Peyer's patch (tissue), 4 donors: ENCODE results near the gene MPP4. TPM values are rescaled to one million over a fixed set of nuclear protein-coding genes. Genes with fewer than 3 reads are reported as not detected.

Experiments used
- DNase-seq, 3 donors: peaks; one replicate each; pipeline ENCODE4 v3.0.0-alpha.2; 2017 to 2019
- H3K27ac ChIP-seq, 4 donors: fragments of 200-600 bp; sonication (generic); one replicate each; pipeline ENCODE4 v1.5.1; 2016 to 2019
- H3K27me3 ChIP-seq, 2 donors: fragments of 200-600 bp; sonication (generic); one replicate each; pipeline ENCODE4 v1.5.1; 2019
- H3K36me3 ChIP-seq, 3 donors: fragments of 200-600 bp; sonication (generic); one replicate each; pipeline ENCODE4 v1.5.1; 2016 to 2019
- H3K4me1 ChIP-seq, 4 donors: fragments of 200-600 bp; sonication (generic); one replicate each; pipeline ENCODE4 v1.5.1; 2016 to 2019
- H3K4me3 ChIP-seq, 4 donors: fragments of 200-600 bp; sonication (generic); 1 replicate in 3 of 4; 2 replicates in 1 of 4; pipeline ENCODE4 v1.5.1; 2016 to 2019; ENCODE audit warnings: mild to moderate bottlenecking in 1 of 4
- H3K9me3 ChIP-seq, 4 donors: fragments of 200-600 bp; sonication (generic); one replicate each; pipeline ENCODE4 v1.5.1; 2016 to 2019; ENCODE audit warnings: mild to moderate bottlenecking in 1 of 4
- POLR2A ChIP-seq, 2 donors: fragments of 450-650 bp; IDR thresholded peaks; one replicate each; pipeline ENCODE4 v1.5.1; 2017; ENCODE audit warnings: antibody characterized with exemption in 2 of 2, mild to moderate bottlenecking in 2 of 2, moderate library complexity in 2 of 2
- total RNA-seq, 4 donors: library from RNA; depleted of rRNA; stranded (reverse); fragments of >200 nt; gene quantifications; one replicate each; pipeline ENCODE4 v1.1.0, GENCODE V29; 2016
- TF ChIP-seq, protein P1 (sequence below), 6 experiments: fragments of 450-650 bp in 4 of 6; fragments of 200-600 bp in 2 of 6; sonication (generic) in 1 of 6; IDR thresholded peaks; one replicate each; pipeline ENCODE4 v1.5.1; 2017 to 2019; ENCODE audit warnings: antibody characterized with exemption in 6 of 6, mild to moderate bottlenecking in 3 of 6, moderate library complexity in 1 of 6

Gene MPP4
- total RNA-seq, 4 donors from 2014 or later = not detected

GRCh38 chr2:201653221-201653620 is 45.2 kb downstream of the MPP4 start:
- no peak for DNase-seq
- no peaks in the 10 kb centered on the region for H3K36me3 ChIP-seq
- no peak overlapping the region for H3K4me3 ChIP-seq
- no peaks in the 10 kb centered on the region for H3K27me3 ChIP-seq
- TF ChIP-seq, protein P1, sequence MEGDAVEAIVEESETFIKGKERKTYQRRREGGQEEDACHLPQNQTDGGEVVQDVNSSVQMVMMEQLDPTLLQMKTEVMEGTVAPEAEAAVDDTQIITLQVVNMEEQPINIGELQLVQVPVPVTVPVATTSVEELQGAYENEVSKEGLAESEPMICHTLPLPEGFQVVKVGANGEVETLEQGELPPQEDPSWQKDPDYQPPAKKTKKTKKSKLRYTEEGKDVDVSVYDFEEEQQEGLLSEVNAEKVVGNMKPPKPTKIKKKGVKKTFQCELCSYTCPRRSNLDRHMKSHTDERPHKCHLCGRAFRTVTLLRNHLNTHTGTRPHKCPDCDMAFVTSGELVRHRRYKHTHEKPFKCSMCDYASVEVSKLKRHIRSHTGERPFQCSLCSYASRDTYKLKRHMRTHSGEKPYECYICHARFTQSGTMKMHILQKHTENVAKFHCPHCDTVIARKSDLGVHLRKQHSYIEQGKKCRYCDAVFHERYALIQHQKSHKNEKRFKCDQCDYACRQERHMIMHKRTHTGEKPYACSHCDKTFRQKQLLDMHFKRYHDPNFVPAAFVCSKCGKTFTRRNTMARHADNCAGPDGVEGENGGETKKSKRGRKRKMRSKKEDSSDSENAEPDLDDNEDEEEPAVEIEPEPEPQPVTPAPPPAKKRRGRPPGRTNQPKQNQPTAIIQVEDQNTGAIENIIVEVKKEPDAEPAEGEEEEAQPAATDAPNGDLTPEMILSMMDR (IDR thresholded peaks at IDR 0.05) = no peak
- no peaks in the 10 kb centered on the region for H3K4me1 ChIP-seq
- no peak overlapping the region for H3K27ac ChIP-seq
- H3K9me3 ChIP-seq = no peaks in the 10 kb centered on the region

DNA sequence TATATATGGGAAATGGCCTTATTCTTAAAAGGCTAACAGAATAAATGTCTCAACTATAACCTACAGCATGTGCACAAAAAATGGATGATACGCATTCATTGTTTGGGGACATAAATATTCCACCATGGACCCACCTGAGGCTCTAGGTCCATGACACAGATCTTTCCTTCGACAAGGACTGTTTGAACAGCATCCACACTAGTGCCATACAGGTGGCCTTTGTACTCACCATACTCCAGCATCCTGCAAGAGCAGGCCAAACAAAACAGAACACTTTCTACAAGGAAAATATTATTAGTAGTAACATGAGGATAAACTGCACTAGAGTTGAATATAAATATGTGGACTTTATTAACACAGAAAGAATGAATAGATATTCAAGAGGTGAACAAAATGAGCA is 49.0 kb downstream of the MPP4 start:
- no peak for TF ChIP-seq POLR2A (IDR thresholded peaks at IDR 0.05)
- TF ChIP-seq, protein P1 (IDR thresholded peaks at IDR 0.05) = no peak
- Histone ChIP-seq H3K36me3 (no peaks in the 10 kb centered on the region), H3K4me3 (no peak overlapping the region)

GRCh38 chr2:201647431-201647830 is 51.0 kb downstream of the MPP4 start:
- peaks cover 0 to 4% (median 0%) of the 10 kb centered on the region in 4 donors for H3K4me1 ChIP-seq
- H3K9me3 ChIP-seq = no peaks in the 10 kb centered on the region
- H3K27ac ChIP-seq = no peak overlapping the region
- no peak for DNase-seq
- no peak overlapping the region for H3K4me3 ChIP-seq
- no peak for TF ChIP-seq POLR2A (IDR thresholded peaks at IDR 0.05)
- TF ChIP-seq, protein P1 (IDR thresholded peaks at IDR 0.05) = no peak
- H3K27me3 ChIP-seq = no peaks in the 10 kb centered on the region
- no peaks in the 10 kb centered on the region for H3K36me3 ChIP-seq

More for the DNA sequence above, 49.0 kb downstream of the MPP4 start:
- Histone ChIP-seq H3K9me3 (no peaks in the 10 kb centered on the region), H3K27ac (no peak overlapping the region), H3K27me3 (no peaks in the 10 kb centered on the region), H3K4me1 (no peaks in the 10 kb centered on the region)
- DNase-seq = no peak

DNA sequence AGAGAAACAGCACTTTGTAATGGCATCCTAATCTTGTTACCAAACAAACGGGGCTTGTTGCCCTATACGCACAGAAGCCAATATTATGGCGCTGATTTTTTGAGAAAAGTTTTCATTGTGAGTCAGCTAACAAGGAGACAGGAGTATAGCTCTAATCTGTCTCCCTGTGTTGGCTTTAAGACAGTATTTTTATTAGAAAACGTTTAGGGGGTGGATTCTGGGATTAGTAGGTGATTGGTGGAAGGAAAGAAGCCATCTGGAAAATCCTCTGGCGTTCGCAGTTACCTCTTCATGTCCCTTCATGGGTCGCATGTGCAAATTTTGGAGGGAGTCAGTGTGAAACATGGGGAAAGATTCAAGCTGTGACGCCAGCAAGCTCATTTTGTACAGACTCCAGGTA is 54.4 kb downstream of the MPP4 start:
- DNase-seq = no peak
- H3K27ac ChIP-seq = peak overlapping the region in 1 of 4 donors; percentile 80
- H3K4me3 ChIP-seq = no peak overlapping the region

GRCh38 chr2:201643216-201643890 is 55.1 kb downstream of the MPP4 start, which contains the start of gene TMEM237:
Gene TMEM237 (minus strand): TSS chr2:201643503. CDS start chr2:201643400, 103 bp downstream.
- DNase-seq = peak in 2 of 3 donors; percentile 66 to 73
- Histone ChIP-seq H3K36me3 (no peaks in the 10 kb centered on the region), H3K4me3 (peak within 1 kb of the TSS; percentile 71 to 91 (median 82)), H3K27me3 (no peaks in the 10 kb centered on the region), H3K27ac (peak within 1 kb of the TSS; percentile 80 to 83 (median 81)), H3K9me3 (no peaks in the 10 kb centered on the region), H3K4me1 (peaks cover 0 to 4% (median 0%) of the 10 kb centered on the region in 4 donors)
- TF ChIP-seq, protein P1 (IDR thresholded peaks at IDR 0.05) = no peak
- no peak for TF ChIP-seq POLR2A (IDR thresholded peaks at IDR 0.05)

More for the DNA sequence above, 54.4 kb downstream of the MPP4 start:
- TF ChIP-seq, protein P1 (IDR thresholded peaks at IDR 0.05) = no peak
- no peak for TF ChIP-seq POLR2A (IDR thresholded peaks at IDR 0.05)
- H3K27me3 ChIP-seq = no peaks in the 10 kb centered on the region
- H3K4me1 ChIP-seq = peaks cover 0 to 4% (median 0%) of the 10 kb centered on the region in 4 donors
- H3K9me3 ChIP-seq = no peaks in the 10 kb centered on the region
- no peaks in the 10 kb centered on the region for H3K36me3 ChIP-seq
